ENCODE results near the gene VPS11. TPM values are rescaled to one million over a fixed set of nuclear protein-coding genes. Genes with fewer than 3 reads are reported as not detected.

VPS11 gene
- total and polyA plus RNA-seq, 4 experiments from 2014 or later = 36.0 to 61.7 (median 58.7) TPM

- Mint-ChIP-seq H3K4me1 (peaks cover 17 to 51% (median 30%) of the 10 kb centered on the region in 4 donors), H3K4me3 (peak overlapping the region; percentile 75 to 87 (median 86)), H3K27me3 (no peaks in the 10 kb centered on the region), H3K27ac (peak overlapping the region; percentile 83 to 97 (median 97)), H3K9me3 (no peaks in the 10 kb centered on the region), H3K36me3 (peaks cover 38 to 43% of the 10 kb centered on the region in 2 donors)
- peak; percentile 56 to 65 (median 58) for DNase-seq
- peaks cover 37% of the 10 kb centered on the region for H3K4me1 ChIP-seq (ENCODE audit: insufficient read depth, low read length)
- H3K27ac ChIP-seq (ENCODE audit: low read depth, low read length) = peak overlapping the region; percentile 63
- no peaks in the 10 kb centered on the region for H3K27me3 ChIP-seq (ENCODE audit: insufficient read depth, low read length)
- peaks cover 37% of the 10 kb centered on the region for H3K36me3 ChIP-seq (ENCODE audit: insufficient read depth, low read length)
- H3K4me3 ChIP-seq (ENCODE audit: low read length in 2 of 2) = peak overlapping the region in 1 of 2 donors; percentile 38
- intact Hi-C loops (cut with micrococcal nuclease) = no loop called here
- ChIA-PET CTCF (ENCODE audit: partially characterized antibody) (interaction anchor here (0.6 to 1.7 kb wide), 5 partner anchors 10 to 90 kb away, joined by 3 to 5 read pairs (median 4); partner anchors contain the start of gene CBL), POLR2A (ENCODE audit: partially characterized antibody) (interaction anchor here (0.6 to 9.3 kb wide), 10 partner anchors 9 to 205 kb away, joined by 3 to 109 read pairs (median 6); partner anchors contain the start of genes C2CD2L, DPAGT1, HMBS and VPS11)
- no peaks in the 10 kb centered on the region for H3K9me3 ChIP-seq (ENCODE audit: control insufficient read depth in 1 of 2, low read length in 2 of 2)
These were observed 48.0 kb downstream of the VPS11 start for GRCh38 chr11:119115484-119116234.

- peak overlapping the region in 6 of 7 donors; percentile 83 to 97 (median 97) for H3K27ac Mint-ChIP-seq
- H3K27me3 Mint-ChIP-seq = no peaks in the 10 kb centered on the region
- peaks cover 31% of the 10 kb centered on the region for H3K36me3 ChIP-seq (ENCODE audit: insufficient read depth, low read length)
- intact Hi-C loops (cut with micrococcal nuclease) = no loop called here
- peaks cover 42% of the 10 kb centered on the region for H3K4me1 ChIP-seq (ENCODE audit: insufficient read depth, low read length)
- no peak for DNase-seq
- no peaks in the 10 kb centered on the region for H3K9me3 ChIP-seq (ENCODE audit: control insufficient read depth in 1 of 2, low read length in 2 of 2)
- ChIA-PET CTCF (ENCODE audit: partially characterized antibody) (interaction anchor here (1.2 to 1.7 kb wide), 4 partner anchors 10 to 90 kb away, joined by 3 to 5 read pairs (median 4); partner anchors contain the start of gene CBL), POLR2A (ENCODE audit: partially characterized antibody) (interaction anchor here (1.2 to 9.3 kb wide), 8 partner anchors 9 to 205 kb away, joined by 3 to 109 read pairs (median 10); partner anchors contain the start of genes C2CD2L, DPAGT1, HMBS and VPS11)
- H3K4me3 ChIP-seq (ENCODE audit: low read length in 2 of 2) = no peak overlapping the region
- no peaks in the 10 kb centered on the region for H3K9me3 Mint-ChIP-seq
- peak overlapping the region; percentile 63 for H3K27ac ChIP-seq (ENCODE audit: low read depth, low read length)
- peaks cover 35 to 37% of the 10 kb centered on the region in 2 donors for H3K36me3 Mint-ChIP-seq
- peak overlapping the region; percentile 36 to 87 (median 84) for H3K4me3 Mint-ChIP-seq
- peaks cover 22 to 56% (median 33%) of the 10 kb centered on the region in 4 donors for H3K4me1 Mint-ChIP-seq
- no peaks in the 10 kb centered on the region for H3K27me3 ChIP-seq (ENCODE audit: insufficient read depth, low read length)
These were observed 48.6 kb downstream of the VPS11 start for GRCh38 chr11:119116235-119116594.

DNA sequence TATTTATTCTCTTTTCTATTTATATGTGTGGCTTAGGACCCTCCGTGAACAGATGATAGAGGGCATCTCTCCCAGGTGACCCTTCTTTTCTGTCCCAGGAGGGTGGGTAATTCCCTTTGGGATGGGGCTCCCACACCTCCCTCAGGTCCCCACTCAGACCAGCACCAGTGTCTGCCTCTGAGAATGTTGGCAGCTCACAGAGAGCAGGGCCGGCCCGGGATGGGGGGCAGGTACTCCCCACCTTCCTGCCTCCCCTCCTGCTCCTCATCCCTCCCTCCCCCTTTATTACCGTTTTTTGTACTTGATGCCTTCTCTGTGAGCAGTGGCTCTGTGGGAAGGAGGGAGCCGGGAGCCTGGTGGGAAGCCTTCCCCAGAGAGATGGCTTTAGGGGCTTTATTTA lies 49.0 kb downstream of the VPS11 start:
- Mint-ChIP-seq H3K9me3 (no peaks in the 10 kb centered on the region), H3K4me1 (peaks cover 23 to 59% (median 32%) of the 10 kb centered on the region in 4 donors), H3K27ac (peak overlapping the region in 4 of 7 donors; percentile 32 to 88 (median 80)), H3K27me3 (no peaks in the 10 kb centered on the region), H3K36me3 (peaks cover 31 to 35% of the 10 kb centered on the region in 2 donors), H3K4me3 (peak overlapping the region in 4 of 8 donors; percentile 24 to 53 (median 38))
- Histone ChIP-seq H3K27ac (ENCODE audit: low read depth, low read length) (peak overlapping the region; percentile 63), H3K36me3 (ENCODE audit: insufficient read depth, low read length) (peaks cover 28% of the 10 kb centered on the region), H3K4me1 (ENCODE audit: insufficient read depth, low read length) (peaks cover 42% of the 10 kb centered on the region), H3K9me3 (ENCODE audit: control insufficient read depth in 1 of 2, low read length in 2 of 2) (no peaks in the 10 kb centered on the region), H3K27me3 (ENCODE audit: insufficient read depth, low read length) (no peaks in the 10 kb centered on the region), H3K4me3 (ENCODE audit: low read length in 2 of 2) (no peak overlapping the region)
- ChIA-PET CTCF (ENCODE audit: partially characterized antibody) (interaction anchor here (1.2 to 1.7 kb wide), 4 partner anchors 10 to 89 kb away, joined by 3 to 5 read pairs (median 4); partner anchors contain the start of gene CBL), POLR2A (ENCODE audit: partially characterized antibody) (interaction anchor here (0.6 to 9.3 kb wide), 6 partner anchors 9 to 49 kb away, joined by 3 to 109 read pairs (median 22); partner anchors contain the start of genes C2CD2L, DPAGT1, HMBS and VPS11)
- DNase-seq = no peak
- intact Hi-C loops (cut with micrococcal nuclease) = no loop called here

- Histone ChIP-seq H3K4me3 (ENCODE audit: low read length in 2 of 2) (no peak overlapping the region), H3K36me3 (ENCODE audit: insufficient read depth, low read length) (peaks cover 22% of the 10 kb centered on the region), H3K9me3 (ENCODE audit: control insufficient read depth in 1 of 2, low read length in 2 of 2) (no peaks in the 10 kb centered on the region), H3K27ac (ENCODE audit: low read depth, low read length) (no peak overlapping the region), H3K4me1 (ENCODE audit: insufficient read depth, low read length) (peaks cover 45% of the 10 kb centered on the region), H3K27me3 (ENCODE audit: insufficient read depth, low read length) (no peaks in the 10 kb centered on the region)
- peak overlapping the region in 6 of 7 donors; percentile 32 to 88 (median 76) for H3K27ac Mint-ChIP-seq
- intact Hi-C loops (cut with micrococcal nuclease) = no loop called here
- no peak for DNase-seq
- peak overlapping the region in 2 of 8 donors; percentile 47 to 49 for H3K4me3 Mint-ChIP-seq
- H3K36me3 Mint-ChIP-seq = peaks cover 27 to 36% of the 10 kb centered on the region in 2 donors
- no peaks in the 10 kb centered on the region for H3K27me3 Mint-ChIP-seq
- H3K9me3 Mint-ChIP-seq = no peaks in the 10 kb centered on the region
- H3K4me1 Mint-ChIP-seq = peaks cover 24 to 61% (median 33%) of the 10 kb centered on the region in 4 donors
- CTCF ChIA-PET (ENCODE audit: partially characterized antibody) = interaction anchor here (1.0 to 1.9 kb wide), 5 partner anchors 8 to 89 kb away, joined by 3 to 6 read pairs (median 5); partner anchors contain the start of genes CBL and DPAGT1
- POLR2A ChIA-PET (ENCODE audit: partially characterized antibody) = interaction anchor here (0.6 to 9.3 kb wide), 5 partner anchors 9 to 32 kb away, joined by 3 to 118 read pairs (median 32); partner anchors contain the start of genes C2CD2L, DPAGT1 and HMBS
These were observed 49.5 kb downstream of the VPS11 start for GRCh38 chr11:119117004-119117706.

DNA sequence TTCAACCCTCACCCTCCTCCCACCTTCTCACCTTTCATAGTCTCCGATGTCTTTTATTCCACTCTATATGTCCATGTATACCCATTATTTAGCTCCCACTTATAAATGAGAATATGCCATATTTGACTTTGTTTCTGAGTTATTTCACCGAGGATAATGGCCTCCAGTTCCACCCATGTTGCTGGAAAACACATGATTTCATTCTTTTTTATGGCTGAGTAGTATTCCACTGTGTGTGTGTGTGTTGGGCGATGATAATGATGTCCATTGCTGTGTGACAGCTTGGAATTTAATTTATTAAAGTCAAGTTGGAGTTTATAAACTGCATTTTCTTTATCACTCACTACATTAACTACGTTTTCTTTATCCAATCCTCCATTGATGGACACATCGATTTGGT lies 50.6 kb downstream of the VPS11 start:
- Mint-ChIP-seq H3K4me1 (peaks cover 31 to 64% (median 42%) of the 10 kb centered on the region in 4 donors), H3K27me3 (no peaks in the 10 kb centered on the region), H3K36me3 (peaks cover 18 to 34% of the 10 kb centered on the region in 2 donors), H3K9me3 (no peaks in the 10 kb centered on the region), H3K4me3 (no peak overlapping the region), H3K27ac (peak overlapping the region in 1 of 7 donors; percentile 13)
- CTCF ChIA-PET (ENCODE audit: partially characterized antibody) = interaction anchor here (1.0 to 1.9 kb wide), 5 partner anchors 9 to 32 kb away, joined by 3 to 6 read pairs (median 3); partner anchors contain the start of genes C2CD2L and DPAGT1
- Histone ChIP-seq H3K27ac (ENCODE audit: low read depth, low read length) (no peak overlapping the region), H3K9me3 (ENCODE audit: control insufficient read depth in 1 of 2, low read length in 2 of 2) (no peaks in the 10 kb centered on the region), H3K27me3 (ENCODE audit: insufficient read depth, low read length) (no peaks in the 10 kb centered on the region), H3K4me3 (ENCODE audit: low read length in 2 of 2) (no peak overlapping the region), H3K36me3 (ENCODE audit: insufficient read depth, low read length) (peaks cover 12% of the 10 kb centered on the region), H3K4me1 (ENCODE audit: insufficient read depth, low read length) (peaks cover 56% of the 10 kb centered on the region)
- intact Hi-C loops (cut with micrococcal nuclease) = no loop called here
- no peak for DNase-seq
- POLR2A ChIA-PET (ENCODE audit: partially characterized antibody) = interaction anchor here (0.8 to 9.3 kb wide), 6 partner anchors 10 to 149 kb away, joined by 3 to 118 read pairs (median 20); partner anchors contain the start of genes C2CD2L, DPAGT1 and VPS11

- intact Hi-C loops (cut with micrococcal nuclease) = no loop called here
- Mint-ChIP-seq H3K9me3 (no peaks in the 10 kb centered on the region), H3K4me3 (no peak overlapping the region), H3K27me3 (no peaks in the 10 kb centered on the region), H3K36me3 (peaks cover 18 to 33% of the 10 kb centered on the region in 2 donors), H3K27ac (peak overlapping the region in 1 of 7 donors; percentile 15), H3K4me1 (peaks cover 31 to 62% (median 41%) of the 10 kb centered on the region in 4 donors)
- no peak overlapping the region for H3K27ac ChIP-seq (ENCODE audit: low read depth, low read length)
- peaks cover 7% of the 10 kb centered on the region for H3K36me3 ChIP-seq (ENCODE audit: insufficient read depth, low read length)
- CTCF ChIA-PET (ENCODE audit: partially characterized antibody) = interaction anchor here (1.1 to 1.9 kb wide), 4 partner anchors 10 to 33 kb away, joined by 3 to 6 read pairs (median 4); partner anchors contain the start of genes C2CD2L and DPAGT1
- peaks cover 55% of the 10 kb centered on the region for H3K4me1 ChIP-seq (ENCODE audit: insufficient read depth, low read length)
- POLR2A ChIA-PET (ENCODE audit: partially characterized antibody) = interaction anchor here (0.8 to 9.3 kb wide), 4 partner anchors 11 to 51 kb away, joined by 4 to 118 read pairs (median 58); partner anchors contain the start of genes C2CD2L, DPAGT1 and VPS11
- no peak overlapping the region for H3K4me3 ChIP-seq (ENCODE audit: low read length in 2 of 2)
- DNase-seq = no peak
- no peaks in the 10 kb centered on the region for H3K9me3 ChIP-seq (ENCODE audit: control insufficient read depth in 1 of 2, low read length in 2 of 2)
- no peaks in the 10 kb centered on the region for H3K27me3 ChIP-seq (ENCODE audit: insufficient read depth, low read length)
These were observed 51.3 kb downstream of the VPS11 start for GRCh38 chr11:119118946-119119345.

Measured in CD4-positive, alpha-beta memory T cell (primary cell).